Lower leg skin (tissue), 4 donors: Measurements from ENCODE around the gene GPATCH1. TPM values are rescaled to one million over a fixed set of nuclear protein-coding genes. Genes with fewer than 3 reads are reported as not detected.
"Not testable (repeated sequence)": the region's sequence is repeated elsewhere in the genome, so short reads cannot be mapped to it uniquely, and the experiment has no call there.

Experiments
- DNase-seq, 2 donors: peaks; one replicate each; pipeline ENCODE4 v3.0.0-alpha.2; 2019; ENCODE audit warnings: low spot score in 2 of 2
- H3K4me3 ChIP-seq: fragments of 200-600 bp; sonication (generic); 2 replicates; pipeline ENCODE4 v1.5.1; 2017; ENCODE audit warnings: mild to moderate bottlenecking, low read depth; ENCODE audit not compliant: poor library complexity, severe bottlenecking
- POLR2A ChIP-seq, 2 donors: fragments of 450-650 bp; IDR thresholded peaks; one replicate each; pipeline ENCODE4 v1.6.1; 2016 to 2017; ENCODE audit warnings: antibody characterized with exemption in 2 of 2, mild to moderate bottlenecking in 1 of 2, moderate library complexity in 1 of 2
- WGBS, 2 donors: methylation state at CpG; one replicate each; pipeline ENCODE4 v1.1.5; 2018; 5-methylcytosine and 5-hydroxymethylcytosine counted together
- intact Hi-C: fragments of 100-400 bp; cut with DNase I; formaldehyde crosslinking; loops from one replicate; pipeline ENCODE4 v1.15.0; 2023; ENCODE audit warnings: low total_unique reads
- total RNA-seq, 4 donors: library from RNA; depleted of rRNA; stranded (reverse); fragments of >200 nt; gene quantifications; one replicate each; pipeline ENCODE4 v1.1.0, GENCODE V29; 2016
- TF ChIP-seq, protein P1 (sequence below), 3 donors: fragments of 450-650 bp; IDR thresholded peaks; one replicate each; pipeline ENCODE4 v1.5.1; 2016; ENCODE audit warnings: antibody characterized with exemption in 3 of 3, mild to moderate bottlenecking in 3 of 3, moderate library complexity in 2 of 3

Gene GPATCH1
- total RNA-seq, 4 donors from 2014 or later: 7.0 to 14.6 (median 8.7) TPM

DNA sequence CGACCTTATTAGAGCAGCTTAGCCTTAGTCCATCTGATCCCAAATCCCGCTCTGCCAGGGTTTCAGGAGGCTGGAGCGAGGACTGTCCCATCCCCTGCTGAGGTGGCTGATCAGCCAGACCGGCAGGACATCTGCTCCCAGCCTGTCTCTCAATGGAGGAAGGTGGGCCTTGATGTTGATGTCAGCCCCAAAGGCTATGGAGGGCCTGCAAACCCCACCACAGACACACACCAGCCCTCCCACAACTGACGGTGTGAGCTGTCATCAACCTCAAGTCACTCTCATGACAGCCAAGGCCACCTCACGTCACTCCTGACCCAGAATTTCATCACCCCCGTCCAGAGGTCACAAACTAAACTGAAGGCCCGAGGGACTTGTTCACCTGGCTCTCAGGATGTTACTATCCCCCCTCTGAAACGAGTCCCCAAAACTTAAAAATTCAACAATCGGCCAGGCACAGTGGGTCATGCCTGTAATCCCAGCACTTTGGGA is 41.8 kb upstream of the GPATCH1 start:
- TF ChIP-seq POLR2A (IDR thresholded peaks at IDR 0.05): no peak
- TF ChIP-seq, protein P1, sequence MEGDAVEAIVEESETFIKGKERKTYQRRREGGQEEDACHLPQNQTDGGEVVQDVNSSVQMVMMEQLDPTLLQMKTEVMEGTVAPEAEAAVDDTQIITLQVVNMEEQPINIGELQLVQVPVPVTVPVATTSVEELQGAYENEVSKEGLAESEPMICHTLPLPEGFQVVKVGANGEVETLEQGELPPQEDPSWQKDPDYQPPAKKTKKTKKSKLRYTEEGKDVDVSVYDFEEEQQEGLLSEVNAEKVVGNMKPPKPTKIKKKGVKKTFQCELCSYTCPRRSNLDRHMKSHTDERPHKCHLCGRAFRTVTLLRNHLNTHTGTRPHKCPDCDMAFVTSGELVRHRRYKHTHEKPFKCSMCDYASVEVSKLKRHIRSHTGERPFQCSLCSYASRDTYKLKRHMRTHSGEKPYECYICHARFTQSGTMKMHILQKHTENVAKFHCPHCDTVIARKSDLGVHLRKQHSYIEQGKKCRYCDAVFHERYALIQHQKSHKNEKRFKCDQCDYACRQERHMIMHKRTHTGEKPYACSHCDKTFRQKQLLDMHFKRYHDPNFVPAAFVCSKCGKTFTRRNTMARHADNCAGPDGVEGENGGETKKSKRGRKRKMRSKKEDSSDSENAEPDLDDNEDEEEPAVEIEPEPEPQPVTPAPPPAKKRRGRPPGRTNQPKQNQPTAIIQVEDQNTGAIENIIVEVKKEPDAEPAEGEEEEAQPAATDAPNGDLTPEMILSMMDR (IDR thresholded peaks at IDR 0.05): no peak
- no peak for DNase-seq
- no peak overlapping the region for H3K4me3 ChIP-seq
- 88 to 92% methylated on average over 9 to 10 of the region's 10 CpGs for WGBS, 2 donors
- intact Hi-C loops: no loop called here

DNA sequence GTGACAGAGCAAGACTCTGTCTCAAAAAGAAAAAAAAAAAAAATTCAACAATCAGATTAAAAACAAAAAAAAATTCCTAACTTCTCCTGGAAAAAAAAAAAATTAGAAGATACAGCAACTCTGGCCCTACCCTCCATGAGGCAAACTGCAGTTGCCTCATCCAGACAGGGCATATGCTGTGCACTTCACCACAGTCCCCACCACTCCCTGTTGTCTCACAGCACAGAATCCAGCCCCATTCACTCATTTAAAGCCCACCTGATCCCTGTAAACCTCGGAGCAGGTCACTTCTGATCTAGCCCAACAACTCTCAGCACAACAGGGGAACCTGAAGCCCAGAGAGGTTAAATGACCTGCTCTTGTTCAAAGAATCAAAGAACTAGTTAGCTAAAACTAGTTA is 41.2 kb upstream of the GPATCH1 start:
- WGBS, 2 donors: 84 to 97% methylated on average over 1 of the region's 1 CpG
- intact Hi-C loops: no loop called here

DNA sequence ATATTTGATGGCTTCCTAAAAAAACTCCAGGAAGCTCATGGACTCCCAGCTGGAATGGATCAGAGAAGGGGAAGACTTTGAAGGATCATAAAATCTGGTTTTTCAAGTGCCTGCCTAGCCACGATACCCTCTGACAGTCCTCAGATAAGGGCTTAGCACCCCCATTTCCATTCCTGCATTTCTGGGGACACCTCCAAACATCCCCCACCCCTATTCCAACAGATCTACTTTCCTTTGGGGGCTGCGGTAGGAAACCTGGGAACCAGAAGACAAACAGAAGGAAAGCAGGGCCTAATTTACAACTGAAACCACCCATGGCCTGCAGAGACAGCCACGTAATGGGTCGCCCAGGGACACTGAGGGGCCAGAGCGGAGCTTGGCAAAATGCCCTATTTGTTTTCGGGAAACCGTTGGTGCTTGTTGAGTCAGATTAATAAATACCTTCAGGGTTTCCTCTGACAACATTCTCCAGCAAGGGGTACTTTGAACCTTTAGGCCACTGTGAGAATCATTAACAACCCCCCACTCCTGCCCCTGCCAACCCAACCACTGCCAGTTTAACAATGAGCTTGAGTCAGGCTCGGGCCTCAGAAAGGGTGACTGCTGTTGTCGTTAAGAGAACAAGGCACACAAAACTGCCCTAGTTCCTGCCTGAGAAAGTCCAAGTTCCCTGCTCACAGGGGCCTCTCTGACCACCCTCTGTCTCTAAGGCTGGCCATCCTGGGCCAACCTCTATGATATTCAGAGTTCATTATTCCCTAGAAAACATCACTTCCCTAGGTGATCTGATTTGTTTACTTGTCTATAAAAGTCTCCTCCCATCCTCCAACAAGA is 39.8 kb upstream of the GPATCH1 start:
- no peak for TF ChIP-seq POLR2A (IDR thresholded peaks at IDR 0.05)
- TF ChIP-seq, protein P1 (IDR thresholded peaks at IDR 0.05): no peak
- 51 to 52% methylated on average over 9 of the region's 9 CpGs for WGBS, 2 donors

More for the DNA sequence above, 41.2 kb upstream of the GPATCH1 start:
- DNase-seq: no peak
- no peak overlapping the region for H3K4me3 ChIP-seq
- no peak for TF ChIP-seq POLR2A (IDR thresholded peaks at IDR 0.05)
- TF ChIP-seq, protein P1 (IDR thresholded peaks at IDR 0.05): no peak

DNA sequence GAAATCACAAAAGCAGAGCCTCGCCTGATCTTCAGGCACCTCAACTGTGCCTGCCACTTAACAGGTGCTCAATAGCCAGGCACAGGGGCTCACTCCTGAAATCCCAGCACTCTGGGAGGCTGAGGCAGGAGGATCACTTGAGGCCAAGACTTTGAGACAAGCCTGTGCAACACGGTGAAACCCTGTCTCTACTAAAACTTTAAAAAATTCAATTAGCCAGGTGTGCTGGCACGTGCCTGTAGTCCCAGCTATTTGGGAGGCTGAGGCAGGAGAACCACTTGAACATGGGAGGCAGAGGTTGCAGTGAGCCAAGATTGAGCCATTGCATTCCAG is 39.2 kb upstream of the GPATCH1 start:
- DNase-seq, intact Hi-C loops: not testable (repeated sequence)

More for the DNA sequence above, 39.8 kb upstream of the GPATCH1 start:
- no peak overlapping the region for H3K4me3 ChIP-seq
- no peak for DNase-seq
- intact Hi-C loops: no loop called here

DNA sequence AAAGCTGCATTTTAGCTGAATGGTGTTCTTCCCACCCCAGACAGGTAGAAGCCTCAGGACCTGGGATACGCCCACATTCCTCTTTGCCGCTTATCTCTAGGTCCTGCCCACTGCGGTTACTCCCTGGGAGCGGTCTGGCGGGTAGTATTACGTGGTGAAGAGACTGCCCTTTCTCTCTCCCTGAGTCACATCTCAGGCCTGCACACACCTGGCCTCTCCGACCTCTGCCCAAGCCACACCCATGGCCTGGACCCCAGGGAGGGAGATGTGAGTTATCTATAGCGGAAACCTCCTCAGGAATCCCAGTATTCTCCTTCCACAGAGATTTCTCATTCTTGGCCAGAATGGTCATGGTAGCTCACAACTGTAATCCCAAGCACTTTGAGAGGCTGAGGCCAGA is 33.6 kb upstream of the GPATCH1 start:
- TF ChIP-seq, protein P1 (IDR thresholded peaks at IDR 0.05): no peak
- TF ChIP-seq POLR2A (IDR thresholded peaks at IDR 0.05): no peak
- DNase-seq: no peak
- intact Hi-C loops: no loop called here
- 35 to 58% methylated on average over 8 of the region's 8 CpGs for WGBS, 2 donors
- no peak overlapping the region for H3K4me3 ChIP-seq

More for the DNA sequence above, 39.2 kb upstream of the GPATCH1 start:
- not testable (repeated sequence) for H3K4me3 ChIP-seq
- 83 to 89% methylated on average over 3 of the region's 3 CpGs for WGBS, 2 donors

DNA sequence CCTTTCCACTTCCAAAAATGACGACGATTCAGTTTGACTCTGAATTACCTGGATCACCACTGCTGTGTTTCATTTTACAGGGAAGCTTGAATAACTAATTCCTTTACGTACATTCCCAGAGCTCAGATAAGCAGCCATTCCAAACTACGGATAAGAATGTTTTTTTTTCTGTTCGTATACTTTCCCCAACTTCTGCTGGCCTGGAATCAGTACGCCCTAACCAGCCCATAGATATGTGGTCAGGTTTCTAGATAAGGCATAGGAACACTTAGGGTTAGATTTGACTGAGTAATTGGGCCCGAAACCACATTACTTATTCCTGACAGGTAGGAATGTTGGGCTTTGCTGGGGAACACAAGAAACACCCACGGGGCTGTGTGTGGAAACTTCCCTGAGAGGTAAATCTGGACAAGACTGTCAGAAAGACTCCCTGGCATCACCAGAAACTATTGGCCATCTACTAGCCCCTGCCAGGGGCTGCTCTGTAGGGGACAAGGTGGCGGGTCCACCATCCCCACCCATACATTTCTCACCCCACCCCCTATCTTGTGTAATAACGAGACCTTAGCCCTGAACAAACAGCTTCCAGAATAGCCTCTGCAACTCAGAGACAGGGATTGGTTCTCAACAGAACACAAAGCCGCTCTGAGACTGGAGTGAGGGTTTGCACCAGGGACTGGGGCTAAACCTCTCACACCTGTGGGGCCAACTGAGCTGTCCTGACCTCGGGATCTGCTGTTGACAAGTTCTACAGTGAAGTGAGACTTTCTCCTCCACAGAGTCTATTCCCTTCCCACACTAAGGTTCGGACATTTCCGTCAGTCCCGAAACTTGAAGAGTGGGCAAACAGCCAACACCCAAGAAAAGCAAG is 31.9 kb upstream of the GPATCH1 start:
- H3K4me3 ChIP-seq: no peak overlapping the region
- intact Hi-C loops: no loop called here
- 79 to 87% methylated on average over 15 of the region's 15 CpGs for WGBS, 2 donors
- TF ChIP-seq, protein P1 (IDR thresholded peaks at IDR 0.05): no peak
- no peak for TF ChIP-seq POLR2A (IDR thresholded peaks at IDR 0.05)
- DNase-seq: no peak
